ENCODE data around the gene HOXD10.

HOXD10 gene

DNA sequence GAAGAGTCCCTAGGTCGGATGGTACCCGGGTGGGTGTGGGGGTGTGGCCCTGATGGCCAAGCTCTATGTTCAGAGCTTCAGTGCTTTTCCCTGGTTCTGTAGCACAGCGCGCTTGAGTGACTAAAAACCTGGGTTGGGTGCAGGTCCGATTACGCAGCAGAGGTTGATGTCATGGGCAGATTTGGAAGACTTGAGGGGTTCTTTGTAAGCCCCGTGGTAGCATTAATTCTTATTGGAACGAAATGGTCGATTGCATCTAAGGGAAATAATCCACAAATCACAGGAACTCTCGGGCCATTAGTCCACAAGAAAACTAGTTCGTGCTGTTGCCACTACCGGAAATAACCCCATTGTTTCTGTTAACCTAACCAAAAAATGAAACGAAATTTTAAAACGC is 21.9 kb downstream of the HOXD10 start:
- peak overlapping the region; percentile 77 for H3K27ac ChIP-seq (ENCODE audit: low read depth, low read length)
- H3K4me1 ChIP-seq (ENCODE audit: insufficient read depth, low read length), result peaks cover 25% of the 10 kb centered on the region
- H3K9ac ChIP-seq (ENCODE audit: low read length), result peak overlapping the region; percentile 80
- no peaks in the 10 kb centered on the region for H3K36me3 ChIP-seq (ENCODE audit: insufficient read depth, low read length)
- peaks cover 0 to 14% of the 10 kb centered on the region in 2 donors for H3K27me3 ChIP-seq (ENCODE audit: control insufficient read depth in 1 of 2, insufficient read depth in 2 of 2, low read length in 2 of 2)
- H3K9me3 ChIP-seq (ENCODE audit: low read length), result no peaks in the 10 kb centered on the region
- peak overlapping the region in 1 of 2 donors; percentile 73 for H3K4me3 ChIP-seq (ENCODE audit: low read depth in 1 of 2, low read length in 2 of 2)

DNA sequence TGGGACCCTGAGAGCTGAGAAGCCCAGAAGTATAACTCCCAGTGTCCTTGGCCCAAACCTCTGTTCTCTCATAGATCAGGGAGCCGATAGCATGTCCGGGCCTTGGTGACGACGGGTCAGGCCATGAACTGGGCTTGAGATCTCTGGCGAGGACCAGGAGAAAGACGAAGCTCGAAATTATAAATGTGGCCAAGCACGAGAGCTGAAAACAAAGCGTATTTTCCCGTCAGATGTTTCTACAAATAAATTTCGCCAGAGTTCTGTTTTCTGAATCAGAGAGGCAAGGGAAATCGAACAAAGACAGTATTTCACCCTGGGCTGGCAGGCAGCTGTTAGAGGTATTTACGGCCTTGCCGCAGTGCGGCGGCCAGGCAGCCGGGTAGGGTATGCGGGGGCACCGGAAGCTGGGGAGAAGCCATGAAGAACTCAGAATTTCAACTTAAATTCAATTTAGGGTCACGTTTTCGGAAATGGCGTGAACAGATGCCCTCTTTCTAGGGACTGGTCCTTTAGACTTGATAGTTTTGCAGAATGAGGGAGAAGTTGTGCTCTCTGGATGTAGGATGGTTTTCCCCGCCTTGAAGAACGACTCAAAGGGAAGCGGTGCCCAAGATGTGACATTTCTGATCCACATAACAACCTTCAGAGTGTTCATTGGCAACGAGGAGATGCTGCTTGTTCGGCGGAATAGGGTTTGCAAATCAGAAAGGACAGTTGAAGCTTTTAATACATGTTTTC is 22.5 kb downstream of the HOXD10 start:
- Histone ChIP-seq H3K4me3 (ENCODE audit: low read depth in 1 of 2, low read length in 2 of 2) (peak overlapping the region in 1 of 2 donors; percentile 73), H3K9ac (ENCODE audit: low read length) (peak overlapping the region; percentile 80), H3K27me3 (ENCODE audit: control insufficient read depth in 1 of 2, insufficient read depth in 2 of 2, low read length in 2 of 2) (peaks cover 0 to 14% of the 10 kb centered on the region in 2 donors), H3K36me3 (ENCODE audit: insufficient read depth, low read length) (no peaks in the 10 kb centered on the region), H3K4me1 (ENCODE audit: insufficient read depth, low read length) (peaks cover 23% of the 10 kb centered on the region), H3K27ac (ENCODE audit: low read depth, low read length) (peak overlapping the region; percentile 77), H3K9me3 (ENCODE audit: low read length) (no peaks in the 10 kb centered on the region)

- H3K4me1 ChIP-seq (ENCODE audit: insufficient read depth, low read length), result peaks cover 20% of the 10 kb centered on the region
- no peaks in the 10 kb centered on the region for H3K9me3 ChIP-seq (ENCODE audit: low read length)
- no peaks in the 10 kb centered on the region for H3K36me3 ChIP-seq (ENCODE audit: insufficient read depth, low read length)
- peak overlapping the region; percentile 58 to 73 for H3K4me3 ChIP-seq (ENCODE audit: low read depth in 1 of 2, low read length in 2 of 2)
- peaks cover 0 to 14% of the 10 kb centered on the region in 2 donors for H3K27me3 ChIP-seq (ENCODE audit: control insufficient read depth in 1 of 2, insufficient read depth in 2 of 2, low read length in 2 of 2)
- peak overlapping the region; percentile 80 for H3K9ac ChIP-seq (ENCODE audit: low read length)
- H3K27ac ChIP-seq (ENCODE audit: low read depth, low read length), result peak overlapping the region; percentile 77
Observed at GRCh38 chr2:176139661-176140512, 23.3 kb downstream of the HOXD10 start.

- H3K27ac ChIP-seq (ENCODE audit: low read depth, low read length), result peak overlapping the region; percentile 71
- peaks cover 0 to 14% of the 10 kb centered on the region in 2 donors for H3K27me3 ChIP-seq (ENCODE audit: control insufficient read depth in 1 of 2, insufficient read depth in 2 of 2, low read length in 2 of 2)
Observed at GRCh38 chr2:176140513-176141317, 24.1 kb downstream of the HOXD10 start.

DNA sequence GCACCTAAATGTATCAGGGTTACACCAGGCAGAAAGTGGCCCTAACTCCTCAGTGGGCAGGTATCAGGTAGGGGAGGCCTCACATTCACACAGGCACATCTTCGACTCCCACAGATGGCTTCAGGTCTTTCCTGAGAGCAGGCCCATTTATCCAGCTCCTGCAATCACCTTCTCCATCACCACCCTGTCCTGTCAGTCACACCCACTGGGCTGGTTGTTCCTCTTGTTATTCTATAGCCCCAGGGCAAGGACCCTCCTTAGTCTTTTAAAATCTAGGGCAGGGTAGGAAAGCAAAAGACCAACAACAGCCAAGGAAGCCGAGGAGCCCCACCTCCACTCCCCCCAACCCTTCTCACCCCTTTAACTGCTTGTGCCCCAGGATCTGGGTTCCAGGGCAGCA is 25.7 kb downstream of the HOXD10 start:
- Histone ChIP-seq H3K9me3 (ENCODE audit: low read length) (no peaks in the 10 kb centered on the region), H3K27ac (ENCODE audit: low read depth, low read length) (no peak overlapping the region), H3K36me3 (ENCODE audit: insufficient read depth, low read length) (no peaks in the 10 kb centered on the region), H3K9ac (ENCODE audit: low read length) (no peak overlapping the region), H3K4me3 (ENCODE audit: low read depth in 1 of 2, low read length in 2 of 2) (no peak overlapping the region), H3K27me3 (ENCODE audit: control insufficient read depth in 1 of 2, insufficient read depth in 2 of 2, low read length in 2 of 2) (peaks cover 0 to 7% of the 10 kb centered on the region in 2 donors), H3K4me1 (ENCODE audit: insufficient read depth, low read length) (peaks cover 34% of the 10 kb centered on the region)

More at GRCh38 chr2:176140513-176141317, 24.1 kb downstream of the HOXD10 start:
- Histone ChIP-seq H3K9ac (ENCODE audit: low read length) (no peak overlapping the region), H3K4me1 (ENCODE audit: insufficient read depth, low read length) (peaks cover 20% of the 10 kb centered on the region), H3K4me3 (ENCODE audit: low read depth in 1 of 2, low read length in 2 of 2) (peak overlapping the region; percentile 57 to 58), H3K9me3 (ENCODE audit: low read length) (no peaks in the 10 kb centered on the region), H3K36me3 (ENCODE audit: insufficient read depth, low read length) (no peaks in the 10 kb centered on the region)

DNA sequence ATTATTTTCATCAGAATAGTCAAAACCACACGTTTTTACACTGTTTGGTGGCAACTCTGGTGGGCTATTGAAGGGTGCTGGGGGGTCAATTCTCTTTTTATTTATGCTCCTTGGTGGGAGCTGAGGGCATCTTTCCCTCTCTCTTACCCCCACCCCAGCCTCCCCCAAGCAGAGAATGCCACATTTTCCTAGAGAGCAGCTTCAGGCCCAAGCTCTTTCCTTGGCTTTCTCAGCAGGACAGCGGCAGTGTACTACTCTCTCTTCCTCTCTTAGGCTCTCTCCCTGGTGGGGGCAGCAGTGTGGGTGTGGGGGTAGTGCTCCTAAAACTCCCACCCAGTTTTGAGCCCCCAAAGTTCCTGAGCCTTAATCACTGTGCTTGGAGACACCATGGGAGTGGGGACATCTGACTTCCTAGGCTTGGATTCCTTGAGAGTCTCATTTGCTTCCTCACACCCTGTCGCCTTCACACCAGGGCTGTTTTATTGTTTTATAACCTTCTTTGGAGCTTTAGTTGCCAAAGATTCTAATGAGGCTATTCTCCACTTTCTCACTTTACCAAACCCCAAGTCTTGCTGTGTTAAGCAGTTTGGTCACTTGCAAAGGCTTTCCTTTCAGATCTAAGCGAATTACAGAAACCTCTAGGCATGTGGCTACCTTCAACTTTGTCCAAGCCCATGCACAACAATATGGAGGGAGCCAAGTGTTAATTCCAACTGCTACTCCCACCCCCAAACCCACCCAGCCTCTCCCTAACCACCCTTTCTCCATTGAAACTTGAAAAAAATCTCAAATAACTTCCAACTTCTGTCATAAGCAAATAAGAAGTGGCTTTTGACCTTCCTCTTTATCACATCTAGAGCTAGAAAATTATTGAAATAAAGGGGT is 28.7 kb downstream of the HOXD10 start:
- H3K36me3 ChIP-seq (ENCODE audit: insufficient read depth, low read length), result peaks cover 5% of the 10 kb centered on the region
- no peak overlapping the region for H3K4me3 ChIP-seq (ENCODE audit: low read depth in 1 of 2, low read length in 2 of 2)
- peaks cover 31% of the 10 kb centered on the region for H3K4me1 ChIP-seq (ENCODE audit: insufficient read depth, low read length)
- H3K9me3 ChIP-seq (ENCODE audit: low read length), result no peaks in the 10 kb centered on the region
- no peak overlapping the region for H3K27ac ChIP-seq (ENCODE audit: low read depth, low read length)
- no peak overlapping the region for H3K9ac ChIP-seq (ENCODE audit: low read length)
- H3K27me3 ChIP-seq (ENCODE audit: control insufficient read depth in 1 of 2, insufficient read depth in 2 of 2, low read length in 2 of 2), result peaks cover 0 to 7% of the 10 kb centered on the region in 2 donors

- no peaks in the 10 kb centered on the region for H3K9me3 ChIP-seq (ENCODE audit: low read length)
- H3K27me3 ChIP-seq (ENCODE audit: control insufficient read depth in 1 of 2, insufficient read depth in 2 of 2, low read length in 2 of 2), result peaks cover 0 to 3% of the 10 kb centered on the region in 2 donors
- no peak overlapping the region for H3K9ac ChIP-seq (ENCODE audit: low read length)
- H3K4me3 ChIP-seq (ENCODE audit: low read depth in 1 of 2, low read length in 2 of 2), result no peak overlapping the region
- H3K36me3 ChIP-seq (ENCODE audit: insufficient read depth, low read length), result peaks cover 11% of the 10 kb centered on the region
- no peak overlapping the region for H3K27ac ChIP-seq (ENCODE audit: low read depth, low read length)
- peaks cover 28% of the 10 kb centered on the region for H3K4me1 ChIP-seq (ENCODE audit: insufficient read depth, low read length)
Observed at GRCh38 chr2:176146101-176146500, 29.5 kb downstream of the HOXD10 start.

- Histone ChIP-seq H3K4me1 (ENCODE audit: insufficient read depth, low read length) (peaks cover 25% of the 10 kb centered on the region), H3K36me3 (ENCODE audit: insufficient read depth, low read length) (peaks cover 14% of the 10 kb centered on the region), H3K4me3 (ENCODE audit: low read depth in 1 of 2, low read length in 2 of 2) (no peak overlapping the region), H3K9ac (ENCODE audit: low read length) (no peak overlapping the region), H3K9me3 (ENCODE audit: low read length) (no peaks in the 10 kb centered on the region), H3K27me3 (ENCODE audit: control insufficient read depth in 1 of 2, insufficient read depth in 2 of 2, low read length in 2 of 2) (no peaks in the 10 kb centered on the region), H3K27ac (ENCODE audit: low read depth, low read length) (no peak overlapping the region)
Observed at GRCh38 chr2:176146645-176147044, 30.1 kb downstream of the HOXD10 start.

DNA sequence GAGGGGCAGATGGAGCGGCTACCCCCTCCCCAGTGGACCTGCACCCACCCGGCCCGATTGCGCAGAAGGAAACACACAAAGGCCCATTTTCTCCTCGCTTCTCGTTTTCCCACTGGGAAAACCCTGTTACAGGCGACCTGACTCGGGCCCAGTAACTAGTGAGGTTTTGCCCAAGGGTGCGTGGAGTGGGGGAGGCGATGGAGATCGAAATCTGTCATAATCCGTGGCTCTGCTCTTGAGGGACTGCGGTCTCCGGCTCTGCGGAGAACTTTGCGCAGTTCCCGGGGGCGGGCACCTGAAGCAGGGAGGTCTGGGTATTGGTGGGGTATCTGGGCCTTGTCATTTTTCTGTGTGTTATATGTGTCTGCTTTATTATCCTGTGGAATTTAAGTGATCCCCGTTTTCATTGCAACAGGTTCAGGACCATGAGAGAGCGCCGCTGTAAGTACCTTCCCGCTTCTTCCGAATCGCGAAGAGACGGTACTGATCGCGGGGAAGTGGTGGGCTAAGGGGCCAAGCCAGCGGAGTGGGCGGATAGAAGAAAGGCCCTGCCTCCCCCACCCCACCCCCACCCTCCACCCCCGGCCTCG is 30.7 kb downstream of the HOXD10 start:
- H3K27me3 ChIP-seq (ENCODE audit: control insufficient read depth in 1 of 2, insufficient read depth in 2 of 2, low read length in 2 of 2), result no peaks in the 10 kb centered on the region
- H3K36me3 ChIP-seq (ENCODE audit: insufficient read depth, low read length), result peaks cover 14% of the 10 kb centered on the region
- peaks cover 25% of the 10 kb centered on the region for H3K4me1 ChIP-seq (ENCODE audit: insufficient read depth, low read length)
- no peak overlapping the region for H3K4me3 ChIP-seq (ENCODE audit: low read depth in 1 of 2, low read length in 2 of 2)
- H3K9ac ChIP-seq (ENCODE audit: low read length), result no peak overlapping the region
- no peaks in the 10 kb centered on the region for H3K9me3 ChIP-seq (ENCODE audit: low read length)
- H3K27ac ChIP-seq (ENCODE audit: low read depth, low read length), result no peak overlapping the region

GRCh38 chr2:176147800-176148496 is 31.4 kb downstream of the HOXD10 start:
- H3K4me3 ChIP-seq (ENCODE audit: low read depth in 1 of 2, low read length in 2 of 2), result no peak overlapping the region
- H3K9me3 ChIP-seq (ENCODE audit: low read length), result no peaks in the 10 kb centered on the region
- no peaks in the 10 kb centered on the region for H3K27me3 ChIP-seq (ENCODE audit: control insufficient read depth in 1 of 2, insufficient read depth in 2 of 2, low read length in 2 of 2)
- H3K27ac ChIP-seq (ENCODE audit: low read depth, low read length), result no peak overlapping the region
- H3K36me3 ChIP-seq (ENCODE audit: insufficient read depth, low read length), result peaks cover 20% of the 10 kb centered on the region
- H3K9ac ChIP-seq (ENCODE audit: low read length), result no peak overlapping the region
- peaks cover 25% of the 10 kb centered on the region for H3K4me1 ChIP-seq (ENCODE audit: insufficient read depth, low read length)
